Endometrial microvascular endothelial cells (primary cell): ENCODE results near the gene TNFRSF4. TPM values are rescaled to one million over a fixed set of nuclear protein-coding genes. Genes with fewer than 3 reads are reported as not detected.

Experiments used
- in situ Hi-C: cut with HindIII; loops from 2 replicates; pipeline ENCODE4 v1.10.0; 2017; ENCODE audit warnings: low sequenced_read_pairs, low pct_unique_long_range_greater_than_20kb; ENCODE audit errors: inconsistent ontology term
- total RNA-seq: library from RNA; depleted of rRNA; stranded (reverse); fragments of >200 nt; gene quantifications from one replicate; pipeline ENCODE4 v1.2.3, GENCODE V29; 2015; ENCODE audit errors: inconsistent ontology term

The TNFRSF4 gene
- total RNA-seq, 1 donor from 2014 or later, result not detected

GRCh38 chr1:1206966-1207531 is 6.9 kb downstream of the TNFRSF4 start:
- in situ Hi-C loops, result no loop called here

GRCh38 chr1:1206376-1206965 is 7.5 kb downstream of the TNFRSF4 start, which contains the start of gene TNFRSF18:
TNFRSF18 (minus strand) TSS chr1:1206592; CDS start chr1:1206571, 21 bp downstream.
- in situ Hi-C loops, result no loop called here

- in situ Hi-C loops, result no loop called here
Measured at GRCh38 chr1:1205769-1206375, 8.1 kb downstream of the TNFRSF4 start.

- in situ Hi-C loops, result no loop called here
Measured at GRCh38 chr1:1204998-1205768, 8.8 kb downstream of the TNFRSF4 start.

GRCh38 chr1:1204425-1204920 is 9.5 kb downstream of the TNFRSF4 start:
- in situ Hi-C loops, result no loop called here

GRCh38 chr1:1203561-1204424 is 10.2 kb downstream of the TNFRSF4 start:
- in situ Hi-C loops, result no loop called here

GRCh38 chr1:1202831-1203560 is 11.0 kb downstream of the TNFRSF4 start:
- in situ Hi-C loops, result no loop called here

GRCh38 chr1:1200876-1201810 is 12.8 kb downstream of the TNFRSF4 start:
- in situ Hi-C loops, result no loop called here

GRCh38 chr1:1199961-1200875 is 13.7 kb downstream of the TNFRSF4 start:
- in situ Hi-C loops, result no loop called here

- in situ Hi-C loops, result no loop called here
Measured at GRCh38 chr1:1199141-1199960, 14.6 kb downstream of the TNFRSF4 start.

- in situ Hi-C loops, result no loop called here
Measured at GRCh38 chr1:1198423-1199140, 15.4 kb downstream of the TNFRSF4 start.

- in situ Hi-C loops, result no loop called here
Measured at GRCh38 chr1:1197551-1198422, 16.2 kb downstream of the TNFRSF4 start.

- in situ Hi-C loops, result no loop called here
Measured at GRCh38 chr1:1197188-1197500, 16.8 kb downstream of the TNFRSF4 start.
